ENCODE data around the gene ITGB3BP.

DNA sequence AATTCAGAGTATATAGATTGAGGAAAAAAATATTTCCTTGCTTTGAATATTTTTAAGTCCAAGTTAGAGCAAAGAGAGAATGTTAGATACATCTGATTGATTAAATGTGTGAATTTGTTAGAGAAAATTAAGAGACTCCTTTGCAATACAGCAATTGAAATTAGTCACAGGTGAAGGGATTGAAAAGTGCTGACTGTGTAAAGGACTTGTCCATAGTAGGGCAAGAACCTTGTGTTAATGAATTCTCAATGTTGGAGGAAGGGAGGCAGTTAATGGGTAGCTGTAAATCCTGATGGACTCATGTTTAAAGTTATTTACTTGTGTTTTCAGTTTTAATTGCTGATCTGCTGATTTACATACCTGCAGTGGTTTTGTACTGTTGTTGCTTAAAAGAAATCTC is 117.0 kb downstream of the ITGB3BP start:
- no peak for TF ChIP-seq POLR2A (IDR thresholded peaks at IDR 0.05)
- TF ChIP-seq, protein P1, sequence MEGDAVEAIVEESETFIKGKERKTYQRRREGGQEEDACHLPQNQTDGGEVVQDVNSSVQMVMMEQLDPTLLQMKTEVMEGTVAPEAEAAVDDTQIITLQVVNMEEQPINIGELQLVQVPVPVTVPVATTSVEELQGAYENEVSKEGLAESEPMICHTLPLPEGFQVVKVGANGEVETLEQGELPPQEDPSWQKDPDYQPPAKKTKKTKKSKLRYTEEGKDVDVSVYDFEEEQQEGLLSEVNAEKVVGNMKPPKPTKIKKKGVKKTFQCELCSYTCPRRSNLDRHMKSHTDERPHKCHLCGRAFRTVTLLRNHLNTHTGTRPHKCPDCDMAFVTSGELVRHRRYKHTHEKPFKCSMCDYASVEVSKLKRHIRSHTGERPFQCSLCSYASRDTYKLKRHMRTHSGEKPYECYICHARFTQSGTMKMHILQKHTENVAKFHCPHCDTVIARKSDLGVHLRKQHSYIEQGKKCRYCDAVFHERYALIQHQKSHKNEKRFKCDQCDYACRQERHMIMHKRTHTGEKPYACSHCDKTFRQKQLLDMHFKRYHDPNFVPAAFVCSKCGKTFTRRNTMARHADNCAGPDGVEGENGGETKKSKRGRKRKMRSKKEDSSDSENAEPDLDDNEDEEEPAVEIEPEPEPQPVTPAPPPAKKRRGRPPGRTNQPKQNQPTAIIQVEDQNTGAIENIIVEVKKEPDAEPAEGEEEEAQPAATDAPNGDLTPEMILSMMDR (IDR thresholded peaks at IDR 0.05) = no peak
